ENCODE data around the gene JPT2. TPM values are rescaled to one million over a fixed set of nuclear protein-coding genes. Genes with fewer than 3 reads are reported as not detected.

The JPT2 gene
- total RNA-seq, 1 experiment from 2014 or later: 113 TPM

DNA sequence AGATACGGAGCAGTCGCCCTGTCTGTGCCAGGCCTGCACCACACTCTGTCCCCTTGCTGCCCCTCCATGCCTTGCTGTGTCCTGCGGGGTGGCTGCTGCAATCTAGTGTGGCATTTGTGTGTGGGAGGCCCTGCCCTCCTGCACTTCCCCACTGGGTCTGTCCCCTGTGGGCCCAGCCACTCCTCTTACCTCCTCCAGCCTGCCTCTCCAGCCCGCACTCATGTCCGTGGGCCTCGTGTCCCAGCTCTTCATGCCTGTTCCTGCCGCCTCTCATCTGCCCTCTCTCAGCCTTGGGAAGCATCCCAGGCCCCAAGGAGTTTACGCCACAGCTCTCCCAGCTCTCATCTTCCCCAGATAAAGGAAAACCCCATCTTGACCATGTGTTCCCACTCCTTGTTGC lies 39.3 kb upstream of the JPT2 start:
- DNase-seq (ENCODE audit: low read depth, low spot score) (no peak), ATAC-seq (no peak)
- Histone ChIP-seq H3K9ac (ENCODE audit: low read length) (no peak overlapping the region), H3K36me3 (ENCODE audit: control insufficient read depth in 1 of 2, insufficient read depth in 2 of 2, low read length in 2 of 2) (peaks cover 17 to 33% of the 10 kb centered on the region in 2 experiments), H3K27me3 (ENCODE audit: insufficient read depth, low read length) (no peaks in the 10 kb centered on the region), H3K4me3 (replicated peaks in 1 of 2; ENCODE audit: low read depth in 1 of 2, low read length in 2 of 2) (no peak overlapping the region), H3K4me1 (ENCODE audit: control insufficient read depth in 1 of 2, insufficient read depth in 2 of 2, low read length in 2 of 2) (no peaks in the 10 kb centered on the region), H3K27ac (ENCODE audit: low read depth, low read length) (no peak overlapping the region), H3K79me2 (ENCODE audit: insufficient read depth, low read length) (peaks cover 20% of the 10 kb centered on the region), H3K9me2 (ENCODE audit: insufficient read depth) (no peaks in the 10 kb centered on the region), H3K9me3 (ENCODE audit: control insufficient read depth in 1 of 2, insufficient read depth in 1 of 2, low read depth in 1 of 2, low read length in 2 of 2) (no peaks in the 10 kb centered on the region), H2AFZ (ENCODE audit: low read depth, low read length, poor library complexity, severe bottlenecking) (no peak overlapping the region), H4K20me1 (ENCODE audit: insufficient read depth) (no peaks in the 10 kb centered on the region), H3K4me2 (ENCODE audit: low read length) (no peak overlapping the region)
- intact Hi-C loops (cut with micrococcal nuclease): no loop called here
- TF ChIP-seq, protein P1, sequence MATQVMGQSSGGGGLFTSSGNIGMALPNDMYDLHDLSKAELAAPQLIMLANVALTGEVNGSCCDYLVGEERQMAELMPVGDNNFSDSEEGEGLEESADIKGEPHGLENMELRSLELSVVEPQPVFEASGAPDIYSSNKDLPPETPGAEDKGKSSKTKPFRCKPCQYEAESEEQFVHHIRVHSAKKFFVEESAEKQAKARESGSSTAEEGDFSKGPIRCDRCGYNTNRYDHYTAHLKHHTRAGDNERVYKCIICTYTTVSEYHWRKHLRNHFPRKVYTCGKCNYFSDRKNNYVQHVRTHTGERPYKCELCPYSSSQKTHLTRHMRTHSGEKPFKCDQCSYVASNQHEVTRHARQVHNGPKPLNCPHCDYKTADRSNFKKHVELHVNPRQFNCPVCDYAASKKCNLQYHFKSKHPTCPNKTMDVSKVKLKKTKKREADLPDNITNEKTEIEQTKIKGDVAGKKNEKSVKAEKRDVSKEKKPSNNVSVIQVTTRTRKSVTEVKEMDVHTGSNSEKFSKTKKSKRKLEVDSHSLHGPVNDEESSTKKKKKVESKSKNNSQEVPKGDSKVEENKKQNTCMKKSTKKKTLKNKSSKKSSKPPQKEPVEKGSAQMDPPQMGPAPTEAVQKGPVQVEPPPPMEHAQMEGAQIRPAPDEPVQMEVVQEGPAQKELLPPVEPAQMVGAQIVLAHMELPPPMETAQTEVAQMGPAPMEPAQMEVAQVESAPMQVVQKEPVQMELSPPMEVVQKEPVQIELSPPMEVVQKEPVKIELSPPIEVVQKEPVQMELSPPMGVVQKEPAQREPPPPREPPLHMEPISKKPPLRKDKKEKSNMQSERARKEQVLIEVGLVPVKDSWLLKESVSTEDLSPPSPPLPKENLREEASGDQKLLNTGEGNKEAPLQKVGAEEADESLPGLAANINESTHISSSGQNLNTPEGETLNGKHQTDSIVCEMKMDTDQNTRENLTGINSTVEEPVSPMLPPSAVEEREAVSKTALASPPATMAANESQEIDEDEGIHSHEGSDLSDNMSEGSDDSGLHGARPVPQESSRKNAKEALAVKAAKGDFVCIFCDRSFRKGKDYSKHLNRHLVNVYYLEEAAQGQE (IDR thresholded peaks at IDR 0.05; ENCODE audit: low read depth): no peak
- TF ChIP-seq, protein P2, sequence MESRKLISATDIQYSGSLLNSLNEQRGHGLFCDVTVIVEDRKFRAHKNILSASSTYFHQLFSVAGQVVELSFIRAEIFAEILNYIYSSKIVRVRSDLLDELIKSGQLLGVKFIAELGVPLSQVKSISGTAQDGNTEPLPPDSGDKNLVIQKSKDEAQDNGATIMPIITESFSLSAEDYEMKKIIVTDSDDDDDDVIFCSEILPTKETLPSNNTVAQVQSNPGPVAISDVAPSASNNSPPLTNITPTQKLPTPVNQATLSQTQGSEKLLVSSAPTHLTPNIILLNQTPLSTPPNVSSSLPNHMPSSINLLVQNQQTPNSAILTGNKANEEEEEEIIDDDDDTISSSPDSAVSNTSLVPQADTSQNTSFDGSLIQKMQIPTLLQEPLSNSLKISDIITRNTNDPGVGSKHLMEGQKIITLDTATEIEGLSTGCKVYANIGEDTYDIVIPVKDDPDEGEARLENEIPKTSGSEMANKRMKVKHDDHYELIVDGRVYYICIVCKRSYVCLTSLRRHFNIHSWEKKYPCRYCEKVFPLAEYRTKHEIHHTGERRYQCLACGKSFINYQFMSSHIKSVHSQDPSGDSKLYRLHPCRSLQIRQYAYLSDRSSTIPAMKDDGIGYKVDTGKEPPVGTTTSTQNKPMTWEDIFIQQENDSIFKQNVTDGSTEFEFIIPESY (IDR thresholded peaks at IDR 0.05; ENCODE audit: extremely low read depth, insufficient replicate concordance, low read length): no peak
- no peak for TF ChIP-seq CEBPB (IDR thresholded peaks at IDR 0.05; ENCODE audit: low read depth)
- TF ChIP-seq RAD21 (IDR thresholded peaks at IDR 0.05; ENCODE audit: low read depth): no peak
- TF ChIP-seq SIN3A (IDR thresholded peaks at IDR 0.05; ENCODE audit: low read depth): no peak
- no peak for TF ChIP-seq SRF (IDR thresholded peaks at IDR 0.05; ENCODE audit: low read depth)
- no peak for TF ChIP-seq ELF1 (IDR thresholded peaks at IDR 0.05; ENCODE audit: borderline replicate concordance, low read depth)
- TF ChIP-seq SP1 (IDR thresholded peaks at IDR 0.05; ENCODE audit: low read depth): no peak
- no peak for TF ChIP-seq JUND (IDR thresholded peaks at IDR 0.05)
- TF ChIP-seq EZH2phosphoT487 (IDR thresholded peaks at IDR 0.05; ENCODE audit: borderline replicate concordance): no peak
- TF ChIP-seq EZH2 (IDR thresholded peaks at IDR 0.05): no peak
- TF ChIP-seq, protein P3, sequence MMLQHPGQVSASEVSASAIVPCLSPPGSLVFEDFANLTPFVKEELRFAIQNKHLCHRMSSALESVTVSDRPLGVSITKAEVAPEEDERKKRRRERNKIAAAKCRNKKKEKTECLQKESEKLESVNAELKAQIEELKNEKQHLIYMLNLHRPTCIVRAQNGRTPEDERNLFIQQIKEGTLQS (IDR thresholded peaks at IDR 0.05): no peak
- TF ChIP-seq POLR2AphosphoS5 (IDR thresholded peaks at IDR 0.05; ENCODE audit: low read depth, low read length): no peak
- no peak for TF ChIP-seq POLR2A (IDR thresholded peaks at IDR 0.05; ENCODE audit: borderline replicate concordance, extremely low read depth, insufficient read depth, insufficient read length)
- TF ChIP-seq CBX3 (IDR thresholded peaks at IDR 0.05; ENCODE audit: low read depth): no peak
- TF ChIP-seq TCF7L2 (IDR thresholded peaks at IDR 0.05; ENCODE audit: borderline replicate concordance, extremely low read depth, insufficient read depth, insufficient read length): no peak
- no peak for TF ChIP-seq YY1 (IDR thresholded peaks at IDR 0.05; ENCODE audit: extremely low read depth, insufficient replicate concordance, low read depth, low read length)
- no peak for TF ChIP-seq FOSL1 (IDR thresholded peaks at IDR 0.05; ENCODE audit: low read depth)
- TF ChIP-seq EGR1 (IDR thresholded peaks at IDR 0.05; ENCODE audit: low read depth): no peak
- TF ChIP-seq, protein P4, sequence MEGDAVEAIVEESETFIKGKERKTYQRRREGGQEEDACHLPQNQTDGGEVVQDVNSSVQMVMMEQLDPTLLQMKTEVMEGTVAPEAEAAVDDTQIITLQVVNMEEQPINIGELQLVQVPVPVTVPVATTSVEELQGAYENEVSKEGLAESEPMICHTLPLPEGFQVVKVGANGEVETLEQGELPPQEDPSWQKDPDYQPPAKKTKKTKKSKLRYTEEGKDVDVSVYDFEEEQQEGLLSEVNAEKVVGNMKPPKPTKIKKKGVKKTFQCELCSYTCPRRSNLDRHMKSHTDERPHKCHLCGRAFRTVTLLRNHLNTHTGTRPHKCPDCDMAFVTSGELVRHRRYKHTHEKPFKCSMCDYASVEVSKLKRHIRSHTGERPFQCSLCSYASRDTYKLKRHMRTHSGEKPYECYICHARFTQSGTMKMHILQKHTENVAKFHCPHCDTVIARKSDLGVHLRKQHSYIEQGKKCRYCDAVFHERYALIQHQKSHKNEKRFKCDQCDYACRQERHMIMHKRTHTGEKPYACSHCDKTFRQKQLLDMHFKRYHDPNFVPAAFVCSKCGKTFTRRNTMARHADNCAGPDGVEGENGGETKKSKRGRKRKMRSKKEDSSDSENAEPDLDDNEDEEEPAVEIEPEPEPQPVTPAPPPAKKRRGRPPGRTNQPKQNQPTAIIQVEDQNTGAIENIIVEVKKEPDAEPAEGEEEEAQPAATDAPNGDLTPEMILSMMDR (IDR thresholded peaks at IDR 0.05 in 2 of 3, conservative IDR thresholded peaks at IDR 0.05 in 1 of 3; ENCODE audit: borderline replicate concordance in 1 of 3, insufficient read depth in 1 of 3, low read depth in 2 of 3, low read length in 2 of 3): no peak
- POLR2A ChIA-PET: no interaction called here
- BruUV-seq (replicated peaks): no TSS peak
- RAD21 ChIA-PET (ENCODE audit: low non-redundant PET in 1 of 2, low total read pairs in 2 of 2, uncharacterized antibody in 2 of 2, unreplicated experiment in 2 of 2): no interaction called here
- CTCF ChIA-PET: no interaction called here

Data from HCT116 (cell line).